Activated CD4-positive, CD25-positive, alpha-beta regulatory T cell treated with anti-CD3 and anti-CD28 coated beads, Interleukin-2, amount 50 U/mL, for 16 hours (primary cell): ENCODE measurements around the gene SLC35F1.

Source experiments
- DNase-seq: peaks from one replicate; pipeline ENCODE4 v3.0.0-alpha.2; 2020; ENCODE audit warnings: low read depth, low spot score

SLC35F1 gene

DNA sequence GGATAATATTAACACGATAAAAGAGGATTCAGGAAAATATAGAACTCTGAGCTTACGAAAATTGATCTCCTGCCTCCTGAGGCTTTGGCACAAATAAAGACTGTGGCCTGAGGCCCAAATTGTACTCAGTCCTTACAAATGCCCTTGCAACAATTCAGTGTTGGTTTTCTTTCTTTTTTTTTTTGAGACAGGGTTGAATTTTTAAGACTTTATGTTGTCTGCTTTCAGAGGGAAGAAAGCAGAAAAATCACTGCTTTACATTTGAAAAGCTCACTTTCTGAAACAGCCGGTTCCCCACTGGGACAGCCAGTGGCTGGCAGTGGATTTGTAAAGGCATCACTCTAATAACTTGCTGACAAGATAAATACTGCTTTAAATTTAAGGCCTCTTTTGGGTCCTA lies 290.5 kb downstream of the SLC35F1 start:
- DNase-seq: no peak

DNA sequence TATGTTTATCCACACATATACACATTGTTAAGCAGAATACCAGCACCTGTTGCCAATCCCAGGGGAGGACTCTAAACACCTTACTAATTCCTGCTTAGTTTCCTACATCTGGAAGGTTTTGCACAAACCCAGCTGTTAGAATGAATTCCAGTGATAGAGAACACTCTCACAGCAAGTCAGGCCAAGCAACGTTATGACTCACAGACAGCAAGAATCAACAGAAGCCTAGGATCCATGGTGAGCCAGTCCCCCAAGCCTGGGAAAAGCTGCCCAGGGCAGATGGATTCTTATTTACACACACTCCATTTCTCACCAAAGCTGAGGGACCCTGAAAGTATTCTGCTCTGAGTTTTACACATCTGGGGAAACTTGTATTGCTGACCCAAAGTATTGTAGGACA lies 291.7 kb downstream of the SLC35F1 start:
- no peak for DNase-seq

DNA sequence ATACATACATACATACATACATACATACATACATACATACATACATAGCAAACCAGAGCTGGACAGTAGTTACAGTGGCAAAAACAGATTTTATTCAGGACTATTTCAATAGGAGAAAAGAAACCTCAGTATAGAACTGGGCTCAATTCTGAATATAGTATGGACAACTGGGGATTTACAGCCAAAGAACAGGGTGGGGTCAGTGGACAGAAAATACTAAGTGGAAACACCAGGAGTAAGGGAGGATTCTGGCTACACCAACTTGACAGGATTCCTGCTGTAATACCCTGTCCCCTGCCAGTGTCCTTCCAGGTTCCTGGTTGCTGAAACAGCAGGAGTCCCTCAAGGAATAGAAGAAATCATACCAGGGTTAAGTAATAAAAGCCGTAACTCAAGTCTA lies 293.1 kb downstream of the SLC35F1 start:
- no peak for DNase-seq

DNA sequence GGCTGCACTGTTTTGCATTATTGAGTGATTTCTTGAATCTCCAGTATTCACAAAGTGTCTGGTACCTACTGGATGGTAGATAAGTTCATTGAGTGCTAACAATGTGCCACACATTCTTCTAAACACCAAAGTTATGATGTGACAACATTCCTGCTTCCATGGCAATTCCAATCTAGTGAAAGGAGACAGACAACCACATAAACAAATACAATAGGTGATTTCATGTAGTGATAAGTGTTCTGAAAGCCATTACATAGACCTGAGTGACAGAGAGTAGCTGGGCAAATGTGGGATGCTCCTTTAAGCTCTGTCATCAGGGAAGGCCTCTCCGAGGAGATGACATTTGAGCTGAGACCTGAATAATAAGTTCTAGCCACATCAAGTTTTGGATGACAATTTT lies 295.5 kb downstream of the SLC35F1 start:
- no peak for DNase-seq

DNA sequence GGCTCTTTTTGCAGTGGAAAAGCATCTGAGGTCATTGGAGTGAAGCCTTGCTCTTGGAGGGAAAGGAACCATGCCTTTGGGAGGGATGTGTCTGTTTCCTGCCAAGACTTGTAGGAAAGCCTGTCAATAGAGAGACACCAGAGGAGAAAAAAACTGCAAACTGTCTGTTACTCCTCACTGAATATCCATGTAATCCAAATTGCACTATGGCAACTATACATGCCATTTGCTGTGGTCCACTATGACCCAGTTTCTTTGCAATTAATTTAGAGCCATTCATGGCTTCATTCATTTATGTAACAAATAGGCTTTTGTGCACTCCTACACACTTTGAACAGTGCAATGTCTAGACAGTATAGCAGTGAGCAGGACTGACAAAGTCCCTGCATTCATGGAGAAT lies 296.5 kb downstream of the SLC35F1 start:
- no peak for DNase-seq

DNA sequence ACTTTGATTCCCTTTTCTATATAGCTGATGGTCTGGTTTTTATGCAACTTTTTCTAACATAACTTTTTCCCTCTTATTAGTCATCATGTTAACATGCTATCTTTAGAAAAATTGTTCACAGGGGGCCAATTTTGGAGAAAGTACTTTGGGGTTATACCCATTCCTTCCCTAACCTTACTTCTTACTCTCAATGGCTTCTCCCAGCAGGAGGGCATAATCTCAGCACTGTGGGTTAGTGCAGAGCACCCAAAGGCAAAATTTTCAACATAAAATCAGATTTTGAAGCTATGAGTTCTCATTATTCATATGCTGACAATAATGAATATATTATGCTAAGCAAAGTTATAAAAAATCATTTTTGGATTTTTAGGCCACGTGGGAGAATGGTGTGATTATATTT lies 299.2 kb downstream of the SLC35F1 start:
- no peak for DNase-seq

DNA sequence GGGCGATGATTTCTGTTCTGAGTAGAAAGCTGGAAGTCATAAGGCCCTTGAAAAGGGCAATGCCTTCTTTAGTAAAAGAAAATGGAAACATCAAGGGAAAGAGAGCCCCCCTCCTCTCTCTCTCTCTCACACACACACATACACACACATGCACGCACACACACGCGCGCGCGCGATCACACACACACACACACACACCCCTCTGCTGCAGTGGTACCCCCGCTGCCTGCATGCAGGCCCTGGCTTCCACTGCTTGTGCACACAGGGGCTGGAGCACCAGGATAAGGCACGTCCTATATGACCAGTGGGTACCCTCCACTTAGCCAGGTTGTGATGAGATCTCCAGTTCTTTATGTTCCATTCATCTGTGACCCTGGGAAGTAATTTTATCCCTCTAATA lies 300.9 kb downstream of the SLC35F1 start:
- no peak for DNase-seq

DNA sequence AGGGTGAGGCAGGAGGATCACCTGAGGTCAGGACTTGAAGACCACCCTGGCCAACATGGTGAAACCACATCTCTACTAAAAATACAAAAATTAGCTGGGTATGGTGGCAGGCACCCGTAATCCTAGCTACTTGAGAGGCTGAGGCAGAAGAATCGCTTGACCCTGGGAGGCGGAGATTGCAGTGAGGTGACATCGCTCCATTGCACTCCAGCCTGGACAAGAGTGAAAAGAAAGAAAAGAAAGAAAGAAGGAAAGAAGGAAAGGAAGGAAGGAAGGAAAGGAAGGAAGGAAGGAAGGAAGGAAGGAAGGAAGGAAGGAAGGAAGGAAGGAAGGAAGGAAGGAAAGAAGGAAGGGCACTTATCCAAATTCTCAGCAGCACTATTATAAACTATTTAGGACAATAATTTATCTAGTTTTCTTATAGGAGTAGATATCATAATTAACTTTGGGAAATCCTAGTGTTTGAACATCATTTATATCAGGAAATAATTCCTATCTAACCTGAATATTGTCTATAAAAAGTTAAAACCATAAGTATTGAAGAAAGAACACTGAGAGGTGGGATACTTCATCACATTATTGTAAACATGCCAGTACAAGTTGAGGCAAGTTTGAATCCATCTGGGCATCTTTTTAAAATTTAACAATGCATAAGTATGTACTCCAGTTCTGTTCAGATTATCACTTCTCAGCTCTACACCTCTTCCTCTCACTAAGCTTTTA lies 305.5 kb downstream of the SLC35F1 start:
- DNase-seq: no peak

DNA sequence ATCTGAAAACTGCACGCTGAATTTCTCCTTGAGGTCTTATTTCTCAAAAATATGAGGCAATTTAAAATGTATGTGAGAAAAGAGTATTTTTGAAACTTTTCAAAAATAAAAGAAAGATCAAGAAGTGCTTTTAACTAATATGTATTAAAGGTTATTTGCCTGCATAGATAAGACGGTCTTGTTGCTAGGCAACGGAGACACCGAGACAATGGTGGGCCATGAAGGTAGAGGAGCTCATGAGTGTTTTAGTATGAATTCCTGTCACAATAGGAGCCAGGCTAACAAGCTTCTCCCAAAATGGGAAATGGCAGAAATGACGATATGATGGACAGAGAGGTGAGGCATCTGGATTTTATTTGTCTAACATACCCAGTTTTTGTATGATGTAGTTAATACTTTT lies 308.2 kb downstream of the SLC35F1 start:
- DNase-seq: no peak

DNA sequence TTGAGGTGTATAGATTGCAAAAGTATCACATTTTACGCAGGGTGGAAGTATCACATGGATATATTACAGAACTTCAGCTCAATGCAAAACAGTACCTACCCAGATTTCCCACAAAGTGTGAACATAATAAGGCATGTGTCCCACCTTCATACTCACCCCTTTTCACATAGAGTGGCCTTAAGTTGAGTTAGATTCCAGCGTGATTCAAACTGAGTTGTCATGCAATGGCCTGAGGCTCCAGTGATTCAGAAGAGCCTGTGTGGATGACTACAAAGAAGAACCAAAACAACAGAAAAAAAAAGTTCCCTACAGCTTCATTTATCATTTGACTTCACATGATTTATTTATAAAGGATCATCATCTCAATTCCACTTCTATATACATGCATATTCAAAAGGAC lies 309.7 kb downstream of the SLC35F1 start:
- no peak for DNase-seq

DNA sequence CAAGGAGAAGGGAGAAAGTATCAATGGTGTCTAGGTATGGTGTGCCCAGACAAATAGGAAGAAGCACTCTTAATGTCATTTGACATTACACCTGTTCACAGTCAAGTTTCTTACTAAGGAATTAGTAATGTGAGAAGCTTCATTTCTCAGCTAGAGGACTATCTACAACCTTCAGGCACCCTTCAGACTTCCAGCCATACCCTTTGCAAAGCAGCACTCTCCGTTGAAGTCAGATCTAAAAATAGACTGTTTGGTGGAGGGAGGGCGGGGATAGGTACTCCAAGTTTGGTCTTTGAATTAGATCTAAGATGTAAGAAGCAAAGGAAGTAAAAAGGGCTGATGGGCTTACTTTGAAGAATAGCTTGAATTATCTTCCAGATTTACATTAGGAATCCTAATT lies 311.1 kb downstream of the SLC35F1 start:
- DNase-seq: no peak

DNA sequence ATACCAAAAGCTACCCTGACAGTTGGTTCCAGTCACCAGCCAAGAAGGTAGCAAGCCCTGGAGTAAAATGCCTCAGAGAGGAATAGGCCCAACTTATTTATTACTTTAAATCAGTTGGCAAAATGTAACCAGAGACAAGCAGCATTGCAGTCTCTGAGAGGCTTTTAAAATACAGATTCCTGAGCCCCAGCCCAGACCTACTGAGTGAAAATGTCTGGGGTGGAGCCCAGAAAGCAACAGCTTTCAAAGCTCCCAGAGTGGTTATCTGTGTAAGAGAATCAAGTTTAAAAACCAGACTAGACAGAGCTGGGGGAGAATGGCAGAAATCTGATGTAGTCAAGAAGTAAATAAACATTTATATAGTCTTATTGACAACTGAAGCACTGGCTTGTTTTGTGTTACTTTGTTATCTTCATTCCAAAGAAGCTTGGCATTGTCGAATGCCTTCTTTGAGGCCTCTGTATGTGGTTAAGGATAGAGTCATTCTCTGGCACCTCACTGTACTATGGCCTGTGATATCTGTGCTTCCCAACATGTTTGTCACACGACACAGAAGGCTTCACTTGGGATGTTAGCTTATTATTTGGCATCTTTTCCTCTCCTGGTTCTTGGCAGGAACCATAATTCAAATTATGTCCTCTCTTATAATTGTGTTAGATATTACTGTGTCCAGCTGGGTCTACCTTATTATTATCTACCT lies 313.5 kb downstream of the SLC35F1 start:
- no peak for DNase-seq

DNA sequence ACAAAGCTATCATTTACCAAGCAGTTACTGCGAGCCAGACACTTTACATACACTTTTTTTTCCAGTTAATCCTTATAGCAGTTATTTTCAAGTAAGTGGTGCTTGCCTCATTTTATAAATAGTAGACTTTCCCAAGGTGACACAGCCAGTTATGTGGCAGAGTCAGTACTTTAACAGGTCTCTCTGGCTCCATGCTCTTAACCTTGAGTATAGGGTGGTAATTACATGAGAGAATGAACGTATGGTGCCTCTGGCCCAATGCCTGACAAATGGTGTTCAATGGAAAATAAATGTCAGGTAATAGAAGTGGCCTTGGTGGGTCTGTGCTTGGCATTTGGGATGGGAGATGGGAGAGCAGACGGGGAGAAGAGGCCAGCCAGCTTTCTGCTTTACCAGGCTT lies 316.3 kb downstream of the SLC35F1 start:
- no peak for DNase-seq

DNA sequence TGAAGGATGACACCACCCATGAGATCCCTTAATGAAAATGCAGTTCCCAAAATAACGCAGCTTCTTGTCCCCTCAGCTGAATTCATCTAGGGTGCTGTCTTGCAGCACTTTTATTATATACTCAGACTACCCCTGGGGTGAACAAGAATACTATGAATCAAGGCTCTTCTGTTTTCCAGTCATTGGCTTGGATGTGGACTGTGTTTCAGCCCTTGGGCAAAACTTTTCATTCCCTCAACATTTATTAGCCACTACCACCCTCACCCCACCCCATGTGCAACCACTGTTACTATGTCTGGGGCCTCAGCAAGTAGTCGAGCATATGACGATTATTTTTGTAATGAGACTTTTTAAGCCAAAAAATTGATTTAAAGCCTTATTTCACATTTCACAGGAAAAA lies 321.8 kb downstream of the SLC35F1 start:
- DNase-seq: no peak

DNA sequence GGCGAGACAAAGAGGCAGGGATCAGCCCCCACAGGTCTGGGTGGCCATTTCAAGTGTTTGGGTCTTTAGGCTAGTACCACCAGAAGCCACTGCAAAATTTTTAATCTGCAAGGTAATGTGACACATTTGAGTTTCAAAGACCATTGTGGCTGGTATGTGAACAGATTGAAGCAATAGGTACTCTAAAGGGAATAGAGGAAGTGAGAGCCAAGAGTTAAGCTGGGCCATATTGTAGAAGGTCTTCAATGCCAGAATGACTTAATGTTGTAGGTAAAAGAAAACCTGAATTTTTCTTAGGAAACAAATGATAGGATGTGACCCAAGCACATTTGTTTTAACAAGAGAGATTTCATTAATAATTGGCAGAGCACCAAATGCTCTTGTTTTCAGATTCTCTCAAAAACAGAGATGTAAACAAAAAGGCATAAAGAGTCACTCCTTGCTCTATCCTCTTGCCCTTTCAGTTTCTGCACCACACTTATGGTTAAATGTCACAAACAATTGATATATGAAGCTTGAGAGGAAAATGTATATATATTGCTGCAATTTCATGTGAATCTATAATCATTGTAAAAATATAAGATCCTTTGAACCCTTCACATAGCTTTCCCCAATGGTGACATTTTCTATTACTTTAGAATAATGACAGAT lies 333.9 kb downstream of the SLC35F1 start:
- no peak for DNase-seq

DNA sequence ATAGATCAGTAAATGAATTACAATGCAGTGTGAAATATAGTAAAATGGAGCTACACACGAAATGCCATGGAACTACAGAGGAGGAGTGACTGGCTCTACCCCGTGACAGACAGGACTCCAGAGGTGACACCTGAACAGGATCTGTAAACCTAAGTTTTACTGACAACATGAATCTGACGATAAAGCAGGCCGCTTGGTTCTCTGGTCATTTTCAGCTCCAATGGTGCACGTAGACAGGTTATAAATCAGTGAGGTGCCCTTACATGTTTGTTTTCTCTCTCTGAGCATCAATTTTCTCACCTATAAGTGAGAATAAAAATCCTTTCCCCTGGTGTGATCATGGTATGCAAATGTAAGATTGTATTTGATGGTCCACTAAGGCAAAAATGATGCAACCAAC lies 339.3 kb downstream of the SLC35F1 start:
- DNase-seq: no peak

DNA sequence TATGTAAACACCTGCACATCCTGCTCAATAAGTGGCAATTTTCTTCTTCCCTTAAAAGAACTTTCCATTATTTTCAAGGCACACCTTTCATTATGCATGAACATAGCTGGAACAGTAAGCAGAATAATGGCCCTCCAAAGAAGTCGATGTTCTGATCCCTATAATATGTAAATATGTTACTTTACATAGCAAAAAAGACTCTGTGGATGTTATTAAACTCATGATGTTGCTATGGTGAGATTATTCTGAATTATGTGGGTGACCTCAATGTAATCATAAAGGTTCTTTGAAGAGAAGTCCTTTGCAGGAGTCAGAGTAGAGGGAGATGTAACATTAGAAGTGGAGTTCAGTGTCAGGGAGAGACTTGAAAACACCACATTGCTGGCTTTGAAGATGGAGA lies 341.1 kb downstream of the SLC35F1 start:
- DNase-seq: no peak

DNA sequence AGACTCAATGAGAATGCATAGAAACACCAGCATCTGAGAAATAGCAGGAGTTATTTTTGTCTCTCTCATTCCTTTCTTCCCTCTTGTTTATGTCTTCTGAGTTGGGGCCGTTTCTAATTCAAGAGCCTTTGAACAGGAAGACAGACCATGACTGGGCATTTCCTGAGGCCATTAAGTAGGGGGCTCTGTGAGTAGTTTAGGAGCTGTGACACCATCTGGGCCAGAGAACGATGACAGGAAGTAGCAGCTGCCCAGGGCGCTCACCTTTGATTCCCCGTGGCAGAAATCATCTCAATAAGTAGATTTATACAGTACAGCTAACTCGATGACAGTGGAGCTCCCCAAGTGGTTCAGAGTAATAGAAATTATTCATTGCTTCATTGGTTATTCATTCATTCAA lies 342.6 kb downstream of the SLC35F1 start:
- no peak for DNase-seq

DNA sequence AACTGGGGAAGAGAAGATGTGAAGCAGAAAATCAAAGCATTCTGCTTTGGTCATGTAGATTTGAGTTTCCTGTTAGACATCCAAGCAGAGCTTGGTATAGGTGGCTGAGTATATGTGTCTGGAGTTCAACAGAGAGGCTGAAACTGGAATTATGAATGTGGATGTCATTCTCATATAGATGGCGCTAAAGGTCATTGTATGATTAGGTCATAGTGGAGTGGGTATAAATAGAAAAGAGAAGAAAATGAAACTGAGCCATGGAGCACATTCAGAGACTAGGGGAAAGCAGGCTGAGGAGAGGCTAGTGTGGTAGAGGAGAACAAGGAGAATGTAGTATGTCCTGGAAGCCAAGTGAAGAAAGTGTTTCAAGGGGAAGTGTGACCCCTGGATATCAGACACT lies 345.4 kb downstream of the SLC35F1 start:
- no peak for DNase-seq

DNA sequence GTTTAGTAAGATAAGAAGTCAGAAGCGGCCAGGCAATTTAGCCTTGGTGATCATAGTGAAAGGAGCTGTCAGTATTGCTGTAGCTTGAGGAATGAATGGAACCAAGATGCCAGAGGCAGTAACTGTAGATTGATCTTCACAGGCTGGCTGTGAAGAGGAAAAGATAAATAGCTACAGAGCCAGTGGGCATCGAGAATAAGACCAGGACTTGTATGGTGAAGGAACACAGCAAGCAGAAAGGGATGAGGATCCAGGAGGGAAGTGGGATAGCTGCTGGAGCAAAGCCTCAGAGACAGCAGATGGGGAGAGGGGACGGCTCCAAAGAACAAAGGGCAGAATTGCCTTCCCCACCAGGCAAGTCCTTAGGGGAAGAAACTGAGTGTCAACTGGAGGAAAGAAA lies 346.7 kb downstream of the SLC35F1 start:
- DNase-seq: no peak

DNA sequence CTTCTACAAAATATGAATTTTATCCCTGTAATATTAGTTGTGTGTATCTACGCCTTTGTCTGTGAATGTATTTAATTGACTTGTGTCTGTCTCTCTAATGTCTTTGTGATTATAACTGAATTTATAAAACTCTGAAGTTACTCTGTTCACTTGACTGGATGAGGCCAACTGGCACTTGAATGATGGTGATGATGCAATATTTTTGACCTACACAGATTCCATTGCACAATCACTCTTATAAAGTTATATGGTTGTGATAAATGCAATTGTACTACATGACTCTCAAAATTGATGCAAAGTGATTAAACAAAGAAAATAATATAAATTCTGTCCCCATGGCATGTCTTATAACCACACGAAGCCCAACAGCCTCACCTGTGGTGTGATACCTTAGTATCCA lies 353.8 kb downstream of the SLC35F1 start:
- no peak for DNase-seq

DNA sequence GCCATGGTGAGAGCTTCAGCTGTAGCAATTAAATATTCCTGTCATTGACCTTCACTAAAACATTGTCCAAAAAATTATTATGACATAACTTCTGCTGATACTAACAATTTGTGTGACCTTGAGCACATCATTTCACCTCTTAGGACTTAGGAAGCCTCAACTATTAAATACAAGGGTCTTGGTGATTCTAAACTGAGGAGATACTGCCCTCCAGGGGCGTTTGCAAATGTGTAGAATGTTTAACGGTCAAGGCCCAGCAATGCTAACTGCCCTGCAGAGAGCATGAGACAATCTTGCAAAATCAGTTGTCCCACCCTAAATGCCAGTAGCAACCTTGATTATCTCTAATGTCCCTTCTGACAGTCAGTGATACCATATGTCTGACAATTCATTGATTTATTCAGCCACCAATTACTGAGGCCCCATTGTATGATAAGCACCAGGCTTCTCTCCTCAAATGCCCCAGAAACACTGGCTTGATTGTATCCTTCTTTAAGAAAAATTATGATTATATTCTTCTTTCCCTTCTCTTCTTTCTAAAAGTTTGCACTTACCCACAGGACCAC lies 356.9 kb downstream of the SLC35F1 start:
- no peak for DNase-seq

DNA sequence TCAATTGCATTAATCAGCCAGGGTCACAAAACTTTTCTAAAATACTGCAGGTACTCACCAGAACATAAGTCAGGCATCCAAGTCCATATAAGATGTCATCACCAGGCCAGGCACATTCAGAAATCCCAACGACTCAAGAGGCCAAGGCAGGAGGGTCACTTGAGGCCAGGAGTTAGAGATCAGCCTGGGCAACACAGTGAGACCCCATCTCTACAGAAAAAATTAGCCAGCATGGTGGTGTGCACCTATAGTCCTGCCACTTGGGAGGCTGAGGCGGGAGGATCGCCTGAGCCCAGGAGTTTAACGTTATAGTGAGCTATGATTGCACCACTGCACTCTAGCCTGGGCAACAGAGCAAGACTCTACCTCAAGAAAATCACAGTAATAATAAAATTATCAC lies 362.6 kb downstream of the SLC35F1 start:
- DNase-seq: no peak
